RWPE1 (cell line): ENCODE results near the gene PEX11G.

Source experiments
- CTCF ChIA-PET: fragments of 350-600 bp; sonication (Branson Sonifier 250); formaldehyde crosslinking; extraction: SDS; loops from one replicate; lab custom pipeline; 2021; lab: Yijun Ruan, JAX
- POLR2A ChIA-PET: fragments of 400-600 bp; formaldehyde crosslinking; extraction: SDS; loops from one replicate; lab custom pipeline; 2020; ENCODE audit warnings: antibody characterized with exemption; ENCODE audit not compliant: low non-redundant PET; lab: Yijun Ruan, JAX
- DNase-seq: peaks from one replicate; pipeline ENCODE4 v3.0.0; 2012; ENCODE audit warnings: low spot score
- H3K27ac ChIP-seq: fragments of 450-650 bp; 2 replicates; pipeline ENCODE4 v1.5.1; 2017
- CTCF ChIP-seq: fragments of 450-650 bp; conservative IDR thresholded peaks from 2 replicates; pipeline ENCODE4 v1.5.1; 2017; ENCODE audit warnings: low read depth, mild to moderate bottlenecking

Gene PEX11G

GRCh38 chr19:7428651-7429113 is 60.2 kb downstream of the PEX11G start:
- CTCF ChIA-PET = no interaction called here
- H3K27ac ChIP-seq = peak overlapping the region; percentile 43
- no peak for TF ChIP-seq CTCF
- POLR2A ChIA-PET = no interaction called here
- DNase-seq = no peak

- TF ChIP-seq CTCF = no peak
- no peak for DNase-seq
- ChIA-PET POLR2A (no interaction called here), CTCF (interaction anchor here (0.6 kb wide), 1 partner anchor 140 kb away, joined by 6 read pairs; no protein-coding TSS in a partner anchor)
- H3K27ac ChIP-seq = peak overlapping the region; percentile 92
Measured at GRCh38 chr19:7427944-7428343, 60.9 kb downstream of the PEX11G start.

GRCh38 chr19:7426986-7427385 is 61.8 kb downstream of the PEX11G start:
- CTCF ChIA-PET = no interaction called here
- POLR2A ChIA-PET = no interaction called here

More at GRCh38 chr19:7426986-7427385, 61.8 kb downstream of the PEX11G start:
- H3K27ac ChIP-seq = peak overlapping the region; percentile 92
- no peak for TF ChIP-seq CTCF
- DNase-seq = no peak
